ENCODE data around the gene CPNE5.

Gene CPNE5

DNA sequence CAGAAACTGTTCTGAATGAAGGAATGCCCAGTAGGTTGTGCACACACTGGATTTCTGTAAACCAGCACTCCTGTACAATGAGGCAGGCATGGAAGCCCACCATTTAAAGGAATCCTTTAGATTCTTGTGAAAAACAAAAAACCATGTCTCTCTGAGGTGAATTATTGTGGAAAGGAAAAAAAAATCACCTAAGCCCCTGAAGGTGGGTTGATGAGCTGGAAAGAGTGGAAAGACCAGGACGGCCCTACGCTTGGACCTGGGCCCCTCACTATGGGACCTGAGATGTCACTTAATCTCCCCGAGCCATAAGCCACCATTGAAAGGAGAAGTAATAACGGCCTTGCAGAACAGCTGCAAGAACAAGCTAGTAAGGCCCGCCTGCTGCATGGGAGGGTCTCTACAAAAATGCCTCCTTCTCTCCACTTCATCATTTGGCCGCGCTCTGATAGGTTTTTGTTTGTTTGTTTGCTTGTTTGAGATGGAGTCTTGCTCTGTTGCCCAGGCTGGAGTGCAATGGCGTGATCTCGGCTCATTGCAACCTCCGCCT lies 72.8 kb downstream of the CPNE5 start:
- no peak for DNase-seq (ENCODE audit: low spot score)

DNA sequence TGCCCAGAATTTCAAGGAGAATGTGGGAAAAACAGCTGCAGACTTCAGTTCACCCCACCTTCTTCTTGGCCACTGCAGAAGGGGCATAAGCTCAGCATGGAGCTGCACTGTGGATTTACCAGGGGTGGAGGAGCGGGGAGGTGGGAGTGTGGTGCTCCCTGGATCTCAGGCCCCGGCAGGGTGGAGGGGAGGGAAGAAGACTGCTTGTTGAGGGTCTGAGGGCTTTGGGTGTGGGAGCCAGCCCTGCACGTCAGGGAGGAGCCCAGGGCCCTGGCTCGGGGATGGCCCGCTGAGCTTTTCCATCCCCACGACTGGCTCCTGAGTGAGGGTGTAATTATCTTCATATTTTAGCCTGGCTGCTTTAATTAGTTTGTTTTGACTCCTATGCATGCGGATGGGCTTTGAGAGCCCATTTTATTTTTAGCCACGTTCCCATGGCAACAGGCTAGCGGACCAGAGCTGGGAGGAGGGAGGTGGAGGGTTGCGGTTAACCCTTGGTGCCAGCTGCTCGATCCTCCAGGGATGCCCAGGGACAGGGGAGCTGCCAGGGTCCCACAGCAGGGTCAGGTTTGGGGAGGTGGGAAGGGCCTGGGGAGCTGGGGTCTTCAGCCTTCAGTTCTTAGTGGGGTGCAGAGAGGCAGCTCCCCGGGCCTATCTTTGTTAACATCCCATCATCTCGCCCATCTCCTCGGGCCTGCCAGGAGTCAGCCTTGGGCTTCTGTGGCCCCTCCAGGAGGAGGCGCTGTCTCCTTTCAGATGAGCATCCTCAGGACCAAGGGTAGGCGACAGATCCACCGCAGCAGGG lies 73.4 kb downstream of the CPNE5 start:
- peak; percentile 82 for DNase-seq (ENCODE audit: low spot score)

- no peak for DNase-seq (ENCODE audit: low spot score)
Observed at GRCh38 chr6:36765190-36765589, 74.1 kb downstream of the CPNE5 start.

GRCh38 chr6:36762123-36762522 lies 77.1 kb downstream of the CPNE5 start:
- no peak for DNase-seq (ENCODE audit: low spot score)

DNA sequence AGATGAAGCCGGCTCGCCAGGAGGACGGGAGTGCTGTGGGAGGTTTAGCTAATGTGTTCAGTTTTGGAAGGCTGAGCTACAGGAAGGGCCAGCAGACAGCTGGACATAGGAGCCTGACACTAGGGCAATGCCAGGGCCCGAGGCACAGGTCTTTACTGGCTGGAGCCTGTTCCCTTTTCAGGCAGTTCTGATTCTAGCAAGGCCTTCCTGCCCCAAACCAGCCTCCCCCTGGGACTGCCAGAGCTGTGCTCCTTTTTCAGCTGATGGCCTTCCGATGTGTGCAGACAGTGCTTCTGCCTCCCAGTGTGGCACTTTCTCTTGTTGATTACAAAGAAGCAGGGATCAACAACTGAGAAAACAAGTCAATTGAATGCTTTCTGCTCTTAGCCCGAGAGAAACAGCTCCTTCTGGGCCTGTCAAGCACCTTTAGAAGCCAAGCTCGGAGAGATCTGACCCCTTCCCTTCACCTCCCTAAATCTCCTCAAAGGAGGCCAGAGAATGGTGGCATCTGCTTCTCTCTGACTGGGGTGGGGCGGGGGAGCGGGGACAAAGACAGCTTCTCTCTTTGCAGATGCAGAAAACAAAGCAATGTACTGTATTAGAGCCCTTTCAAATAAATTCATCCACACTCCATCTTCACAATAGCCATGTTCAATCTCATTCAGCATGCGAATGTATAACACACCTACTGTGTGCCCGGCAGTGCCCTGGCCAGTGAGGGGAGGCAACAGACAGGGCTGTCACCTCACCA lies 78.4 kb downstream of the CPNE5 start:
- no peak for DNase-seq (ENCODE audit: low spot score)

DNA sequence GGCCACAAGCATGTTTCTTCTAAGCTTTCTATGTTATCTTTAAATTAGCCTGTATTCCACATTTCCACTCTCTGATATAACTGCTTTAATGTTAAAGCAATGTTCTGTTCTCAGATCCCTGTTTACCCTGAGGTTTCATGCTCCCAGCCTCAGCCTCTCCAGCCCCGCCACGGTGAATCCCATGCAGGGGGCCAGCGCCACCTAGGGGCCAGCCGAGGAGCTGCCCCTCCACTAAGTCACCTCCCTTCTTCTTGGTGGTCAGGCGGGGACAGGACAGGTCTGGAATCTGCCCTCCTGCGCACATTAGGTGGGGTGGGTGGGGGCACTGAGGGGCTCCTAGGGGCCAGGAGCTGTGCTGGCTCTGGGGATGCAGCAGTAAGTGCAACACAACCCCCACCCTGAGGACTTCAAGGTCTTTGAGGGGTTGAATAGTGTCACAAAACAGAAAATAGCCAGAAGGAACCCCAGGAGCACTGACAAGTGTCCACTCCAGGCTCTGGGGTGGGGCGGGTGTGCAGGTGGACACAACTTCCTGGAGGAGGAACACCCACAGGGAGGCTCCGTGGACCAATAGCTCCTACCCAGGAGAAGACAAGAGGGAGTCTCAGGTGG lies 80.0 kb downstream of the CPNE5 start:
- DNase-seq (ENCODE audit: low spot score) = peak; percentile 67

- DNase-seq (ENCODE audit: low spot score) = no peak
Observed at GRCh38 chr6:36758516-36759147, 80.6 kb downstream of the CPNE5 start.

DNA sequence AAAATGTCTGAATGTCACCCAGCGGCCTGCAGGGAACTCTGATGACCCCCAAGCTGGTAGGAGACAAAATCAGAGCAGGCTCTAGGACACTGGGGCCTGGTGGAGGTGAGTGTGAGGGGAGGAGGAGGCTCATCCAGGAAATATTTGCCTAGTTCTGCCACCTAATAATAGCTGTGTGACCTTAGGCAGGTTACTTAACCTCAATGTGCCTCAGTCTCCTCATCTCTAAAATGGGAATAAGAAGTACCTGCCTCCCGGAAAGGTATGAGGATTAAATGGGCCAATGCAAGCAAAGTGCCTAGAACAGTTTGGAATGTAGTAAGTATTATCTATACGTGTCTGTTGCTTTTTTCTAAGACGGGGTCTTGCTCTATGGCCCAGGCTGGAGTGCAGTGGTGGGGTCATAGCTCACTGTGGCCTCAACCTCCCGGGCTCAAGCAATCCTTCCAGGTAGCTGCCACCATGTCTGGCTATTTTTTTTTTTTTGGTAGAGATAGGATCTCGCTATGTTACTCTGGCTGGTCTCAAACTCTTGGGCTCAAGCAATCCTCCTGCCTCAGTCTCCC lies 81.2 kb downstream of the CPNE5 start:
- no peak for DNase-seq (ENCODE audit: low spot score)

- DNase-seq (ENCODE audit: low spot score) = no peak
Observed at GRCh38 chr6:36757206-36757605, 82.0 kb downstream of the CPNE5 start.

- no peak for DNase-seq (ENCODE audit: low spot score)
Observed at GRCh38 chr6:36756786-36757185, 82.5 kb downstream of the CPNE5 start.

GRCh38 chr6:36755435-36756348 lies 83.6 kb downstream of the CPNE5 start:
- DNase-seq (ENCODE audit: low spot score) = no peak

- no peak for DNase-seq (ENCODE audit: low spot score)
Observed at GRCh38 chr6:36754582-36755434, 84.4 kb downstream of the CPNE5 start.

DNA sequence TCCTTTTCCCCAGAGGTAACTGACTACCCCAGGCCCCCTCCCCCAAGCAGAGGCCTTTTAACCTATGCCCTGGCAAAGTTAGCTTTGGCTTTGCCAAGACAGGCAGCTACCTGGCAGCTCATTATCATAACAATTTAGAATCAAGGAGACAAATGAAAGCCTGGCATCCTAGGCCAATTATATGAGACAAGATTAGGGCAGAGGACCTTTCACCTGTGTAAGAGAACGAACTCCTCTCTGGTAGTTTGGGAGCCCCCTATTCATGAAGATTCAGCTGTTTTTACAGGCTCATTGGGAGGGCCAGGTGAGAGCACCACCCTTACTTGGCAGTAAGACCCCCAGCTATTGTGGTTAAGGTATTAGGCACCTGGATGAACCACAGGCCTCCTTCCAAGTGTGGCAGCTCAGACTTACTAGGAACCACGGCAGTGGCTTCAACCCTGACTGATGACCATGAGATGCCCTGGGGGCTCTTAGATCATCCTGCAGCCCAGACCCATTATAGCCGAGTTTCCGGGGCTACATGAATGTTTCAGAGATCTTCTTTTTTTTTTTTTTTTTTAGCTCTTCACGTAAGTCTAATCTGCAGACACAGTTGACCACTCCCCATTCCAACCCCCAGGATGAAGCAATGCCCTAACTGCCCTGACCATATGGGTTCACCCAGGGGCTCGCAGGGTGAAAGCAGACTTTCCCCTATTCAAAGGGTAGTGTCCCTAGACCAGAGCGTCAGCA lies 85.4 kb downstream of the CPNE5 start:
- no peak for DNase-seq (ENCODE audit: low spot score)

- DNase-seq (ENCODE audit: low spot score) = no peak
Observed at GRCh38 chr6:36752886-36753506, 86.2 kb downstream of the CPNE5 start.

DNA sequence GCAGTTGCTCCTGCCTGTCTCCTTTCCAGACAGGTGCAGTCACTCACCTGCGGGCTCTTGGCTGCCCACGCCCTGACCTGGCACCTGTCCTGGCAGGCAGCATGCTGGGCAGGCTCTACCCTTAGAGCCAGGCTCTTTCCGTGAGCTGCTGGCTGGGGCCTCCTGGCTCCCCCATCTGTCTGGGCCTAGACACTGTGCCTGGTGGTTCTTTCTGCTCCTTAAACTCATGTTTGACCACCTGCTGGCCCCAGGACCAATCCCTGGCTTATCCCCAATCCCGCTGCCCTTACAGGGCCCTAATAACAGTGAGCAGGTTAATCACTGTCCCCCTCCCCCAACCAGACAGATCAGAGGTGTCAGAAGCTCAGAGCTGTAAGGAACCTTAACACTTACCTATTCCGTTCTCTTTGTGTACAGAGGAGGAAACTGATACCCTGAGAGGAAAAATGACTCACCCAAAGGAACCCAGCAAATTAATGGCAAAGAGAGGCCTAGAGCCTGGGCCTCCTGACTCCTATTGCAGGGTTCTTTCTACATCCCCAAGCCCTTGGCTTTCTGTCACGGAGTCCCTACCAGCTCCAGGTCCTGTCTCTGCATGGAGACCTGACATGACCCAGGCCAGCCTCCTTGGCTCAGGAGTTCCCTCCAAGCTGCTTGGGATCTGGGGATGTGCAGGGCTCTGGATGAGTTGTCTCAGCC lies 86.9 kb downstream of the CPNE5 start:
- no peak for DNase-seq (ENCODE audit: low spot score)

GRCh38 chr6:36751833-36752186 lies 87.4 kb downstream of the CPNE5 start:
- no peak for DNase-seq (ENCODE audit: low spot score)

DNA sequence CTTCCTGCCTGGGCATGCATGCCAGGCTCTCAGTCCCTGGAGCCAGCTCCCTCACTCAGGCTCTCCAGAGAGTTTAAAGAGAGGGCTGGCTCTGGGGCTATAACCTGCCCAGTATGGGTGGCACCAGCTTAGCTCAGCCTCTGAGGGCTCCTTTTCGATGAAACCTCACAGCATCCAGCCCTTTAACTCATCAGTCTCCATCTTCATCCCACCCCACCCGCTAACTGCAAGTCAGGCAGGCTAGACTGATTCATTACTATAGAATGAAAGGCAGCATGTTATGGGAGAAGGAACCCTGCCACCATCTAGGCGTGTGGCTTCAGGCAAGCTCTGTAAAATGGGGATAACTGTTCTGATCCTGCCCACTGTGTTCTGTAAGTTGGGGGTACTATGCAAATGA lies 88.2 kb downstream of the CPNE5 start:
- no peak for DNase-seq (ENCODE audit: low spot score)

All from SK-N-DZ (cell line).